ENCODE data around the gene CLDN18. TPM values are rescaled to one million over a fixed set of nuclear protein-coding genes. Genes with fewer than 3 reads are reported as not detected.

The CLDN18 gene
- total RNA-seq, 1 donor from 2014 or later = not detected

GRCh38 chr3:137998121-137999042, 11.6 kb upstream of the CLDN18 start:
- H3K4me3 ChIP-seq (ENCODE audit: low read depth, low read length) = no peak overlapping the region
- DNase-seq (ENCODE audit: low read depth) = no peak
- no peaks in the 10 kb centered on the region for H3K27me3 ChIP-seq (ENCODE audit: control insufficient read depth, insufficient read depth, low read length)
- H3K36me3 ChIP-seq (ENCODE audit: control insufficient read depth, insufficient read depth, low read length) = no peaks in the 10 kb centered on the region
- TF ChIP-seq CTCF (IDR thresholded peaks at IDR 0.05; ENCODE audit: insufficient read depth, low read length, poor library complexity, severe bottlenecking) = no peak

DNA sequence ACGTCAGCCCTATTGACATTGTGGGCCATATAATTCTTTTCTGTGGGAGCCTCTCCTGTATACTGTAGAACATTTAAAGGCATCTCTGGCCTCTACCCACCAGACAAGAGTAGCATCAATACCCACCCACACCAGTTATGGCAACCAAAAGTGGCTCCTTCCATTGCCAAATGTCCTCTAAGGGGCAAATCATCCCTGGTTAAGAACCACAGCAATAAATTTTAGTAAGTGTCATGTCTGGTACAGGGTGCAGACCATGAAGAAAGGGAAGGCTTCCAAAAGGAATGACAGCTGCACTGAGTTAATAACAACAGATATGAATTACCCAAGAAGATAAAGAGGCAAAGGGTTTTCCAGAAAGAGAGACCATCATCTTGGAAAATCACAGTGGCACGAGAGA, 6.9 kb upstream of the CLDN18 start:
- Histone ChIP-seq H3K4me3 (ENCODE audit: low read depth, low read length) (no peak overlapping the region), H3K27me3 (ENCODE audit: control insufficient read depth, insufficient read depth, low read length) (no peaks in the 10 kb centered on the region), H3K36me3 (ENCODE audit: control insufficient read depth, insufficient read depth, low read length) (no peaks in the 10 kb centered on the region)
- no peak for TF ChIP-seq CTCF (IDR thresholded peaks at IDR 0.05; ENCODE audit: insufficient read depth, low read length, poor library complexity, severe bottlenecking)
- DNase-seq (ENCODE audit: low read depth) = no peak

DNA sequence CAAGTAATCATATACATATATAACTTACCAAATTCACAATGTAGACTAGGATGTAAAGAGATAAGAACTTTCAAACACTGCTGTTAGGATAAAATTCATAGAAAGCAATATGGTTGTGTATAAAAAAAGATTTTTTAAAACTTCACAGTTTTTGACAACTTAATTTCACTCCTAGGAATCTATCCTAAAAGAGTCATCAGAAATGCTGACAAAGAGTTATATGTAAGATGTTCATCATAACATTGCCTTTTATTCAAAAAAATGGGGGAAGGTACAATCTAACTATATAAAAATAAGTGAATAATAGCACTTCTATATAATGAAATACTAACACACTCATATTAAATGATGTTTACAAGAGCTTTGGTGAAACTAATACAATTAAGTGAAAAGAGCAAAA, 4.3 kb upstream of the CLDN18 start:
- no peak for TF ChIP-seq CTCF (IDR thresholded peaks at IDR 0.05; ENCODE audit: insufficient read depth, low read length, poor library complexity, severe bottlenecking)
- H3K36me3 ChIP-seq (ENCODE audit: control insufficient read depth, insufficient read depth, low read length) = no peaks in the 10 kb centered on the region
- no peak overlapping the region for H3K4me3 ChIP-seq (ENCODE audit: low read depth, low read length)
- DNase-seq (ENCODE audit: low read depth) = no peak
- no peaks in the 10 kb centered on the region for H3K27me3 ChIP-seq (ENCODE audit: control insufficient read depth, insufficient read depth, low read length)

DNA sequence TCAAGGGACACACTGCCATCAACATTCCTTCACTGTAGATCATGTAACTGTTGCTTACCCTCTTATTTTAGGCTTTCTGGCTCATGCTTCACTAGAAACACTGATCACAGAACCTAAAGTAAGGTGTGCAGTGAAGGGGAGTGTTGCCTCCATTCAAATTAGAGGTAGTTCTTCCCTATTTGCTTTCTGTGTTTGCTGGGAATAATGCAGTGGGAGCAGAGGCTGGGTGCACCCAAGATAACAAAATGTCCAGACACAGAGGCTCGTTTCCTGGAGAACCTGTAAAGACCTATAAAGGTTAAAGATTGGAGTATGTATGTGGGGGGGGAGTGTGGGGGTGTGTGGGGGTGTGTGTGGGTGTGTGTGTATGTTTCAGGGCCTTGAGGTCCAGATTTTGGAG, 2.1 kb upstream of the CLDN18 start:
- Histone ChIP-seq H3K27me3 (ENCODE audit: control insufficient read depth, insufficient read depth, low read length) (no peaks in the 10 kb centered on the region), H3K4me3 (ENCODE audit: low read depth, low read length) (no peak overlapping the region), H3K36me3 (ENCODE audit: control insufficient read depth, insufficient read depth, low read length) (no peaks in the 10 kb centered on the region)
- no peak for TF ChIP-seq CTCF (IDR thresholded peaks at IDR 0.05; ENCODE audit: insufficient read depth, low read length, poor library complexity, severe bottlenecking)
- DNase-seq (ENCODE audit: low read depth) = no peak

GRCh38 chr3:138010273-138010590, 267 bp downstream of the CLDN18 start:
- H3K4me3 ChIP-seq (ENCODE audit: low read depth, low read length) = no peak overlapping the region
- no peaks in the 10 kb centered on the region for H3K27me3 ChIP-seq (ENCODE audit: control insufficient read depth, insufficient read depth, low read length)
- DNase-seq (ENCODE audit: low read depth) = no peak
- H3K36me3 ChIP-seq (ENCODE audit: control insufficient read depth, insufficient read depth, low read length) = no peaks in the 10 kb centered on the region
- no peak for TF ChIP-seq CTCF (IDR thresholded peaks at IDR 0.05; ENCODE audit: insufficient read depth, low read length, poor library complexity, severe bottlenecking)

GRCh38 chr3:138011722-138012121, 1.8 kb downstream of the CLDN18 start:
- Histone ChIP-seq H3K27me3 (ENCODE audit: control insufficient read depth, insufficient read depth, low read length) (no peaks in the 10 kb centered on the region), H3K36me3 (ENCODE audit: control insufficient read depth, insufficient read depth, low read length) (no peaks in the 10 kb centered on the region), H3K4me3 (ENCODE audit: low read depth, low read length) (no peak overlapping the region)
- no peak for DNase-seq (ENCODE audit: low read depth)
- no peak for TF ChIP-seq CTCF (IDR thresholded peaks at IDR 0.05; ENCODE audit: insufficient read depth, low read length, poor library complexity, severe bottlenecking)

Measured in kidney epithelial cell (primary cell).